Stimulated activated CD4-positive, alpha-beta T cell treated with anti-CD3 and anti-CD28 coated beads, Interleukin-4, amount 100 ng/mL, for 48 hours (primary cell): ENCODE measurements around the gene USP25.
"Not testable (repeated sequence)": the region's sequence is repeated elsewhere in the genome, so short reads cannot be mapped to it uniquely, and the experiment has no call there.

Source experiments
- DNase-seq, 2 donors: peaks; one replicate each; pipeline ENCODE4 v3.0.0-alpha.2; 2020; ENCODE audit warnings: low read depth in 2 of 2

The USP25 gene

DNA sequence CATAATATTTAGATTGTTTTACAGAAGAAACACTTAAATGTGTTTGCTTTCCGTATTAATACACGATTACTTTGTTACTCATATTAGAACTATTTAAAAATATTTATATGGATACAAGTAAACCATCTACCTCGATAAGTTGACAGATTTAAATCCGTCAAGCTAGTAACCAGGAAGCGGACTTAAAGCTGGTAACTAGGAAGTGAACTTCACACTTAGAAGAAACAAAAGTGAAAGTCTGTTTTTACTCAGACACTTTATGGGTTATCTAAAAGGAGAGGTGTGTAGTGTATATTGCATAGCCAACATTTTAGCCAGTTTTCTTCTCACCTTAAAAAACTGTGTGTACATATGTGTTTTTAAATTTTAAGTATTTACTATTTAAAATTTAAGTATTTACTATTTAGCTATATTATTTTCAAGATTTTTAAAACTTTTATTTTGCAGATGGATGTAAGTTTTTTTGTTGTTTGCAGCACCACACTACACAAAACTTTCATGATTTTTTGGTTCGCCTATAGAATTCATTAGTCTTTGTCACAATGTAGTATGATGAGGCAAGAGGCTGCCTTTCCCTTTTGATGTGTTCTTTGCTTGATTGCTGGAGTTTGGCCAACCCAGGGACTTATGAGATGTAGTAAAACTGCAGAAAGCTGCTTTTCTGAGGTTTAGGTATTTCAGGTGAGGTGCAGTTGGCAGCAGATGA lies 2.7 kb downstream of the USP25 start:
- DNase-seq: no peak

DNA sequence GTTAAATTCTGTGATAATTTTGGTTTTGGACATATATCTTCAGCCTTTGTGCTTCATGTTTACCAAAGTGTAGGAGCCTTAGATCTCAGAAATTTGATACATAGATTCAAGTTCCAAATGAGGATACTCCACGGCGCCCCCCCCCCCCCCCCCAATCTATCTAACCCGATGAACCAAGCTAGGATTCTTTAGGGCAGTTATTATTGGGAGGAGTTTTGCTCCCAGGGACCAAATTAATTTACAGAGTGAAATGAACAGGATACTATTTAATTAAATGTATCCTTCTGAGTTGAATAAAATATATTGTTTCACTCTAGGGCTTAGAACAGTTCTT lies 3.2 kb downstream of the USP25 start:
- DNase-seq: no peak

GRCh38 chr21:15735409-15735808 lies 5.6 kb downstream of the USP25 start:
- no peak for DNase-seq

DNA sequence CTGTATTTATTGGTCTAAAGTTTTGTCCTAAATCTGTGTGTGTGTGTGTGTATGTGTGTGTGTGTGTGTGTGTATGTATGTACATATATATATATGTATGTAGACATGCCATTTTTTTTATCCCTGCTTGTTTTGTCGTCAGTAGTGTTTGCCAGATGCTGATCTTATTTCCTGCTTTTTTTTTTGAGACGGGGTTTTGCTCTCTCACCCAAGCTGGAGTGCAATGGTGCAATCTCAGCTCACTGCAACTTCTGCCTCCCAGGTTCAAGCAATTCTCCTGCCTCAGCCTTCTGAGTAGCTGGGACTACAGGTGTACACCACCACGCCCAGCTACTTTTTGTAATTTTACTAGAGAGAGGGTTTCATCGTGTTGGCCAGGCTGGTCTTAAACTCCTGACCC lies 6.1 kb downstream of the USP25 start:
- DNase-seq: not testable (repeated sequence)

- DNase-seq: not testable (repeated sequence)
Measured at GRCh38 chr21:15738779-15739178, 9.0 kb downstream of the USP25 start.

DNA sequence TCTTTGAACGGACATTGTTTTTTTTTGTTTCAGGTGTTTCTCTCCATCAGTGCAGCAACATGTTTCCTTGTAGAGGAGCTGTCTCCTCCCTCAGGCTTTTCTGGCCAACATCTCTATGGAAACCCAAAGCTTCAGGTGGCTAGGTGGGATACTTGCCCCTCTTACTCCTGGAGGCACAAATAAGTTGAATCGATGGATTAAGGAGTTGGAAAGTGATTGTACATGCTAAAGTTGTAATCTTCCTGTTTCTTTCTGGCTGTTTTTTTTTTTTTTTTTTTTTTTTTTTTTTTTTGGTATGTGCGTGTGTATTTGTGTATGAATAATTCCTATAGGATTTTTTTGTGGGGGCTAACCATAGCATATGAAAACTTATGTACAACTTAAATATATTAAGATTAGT lies 10.6 kb downstream of the USP25 start:
- DNase-seq: no peak

DNA sequence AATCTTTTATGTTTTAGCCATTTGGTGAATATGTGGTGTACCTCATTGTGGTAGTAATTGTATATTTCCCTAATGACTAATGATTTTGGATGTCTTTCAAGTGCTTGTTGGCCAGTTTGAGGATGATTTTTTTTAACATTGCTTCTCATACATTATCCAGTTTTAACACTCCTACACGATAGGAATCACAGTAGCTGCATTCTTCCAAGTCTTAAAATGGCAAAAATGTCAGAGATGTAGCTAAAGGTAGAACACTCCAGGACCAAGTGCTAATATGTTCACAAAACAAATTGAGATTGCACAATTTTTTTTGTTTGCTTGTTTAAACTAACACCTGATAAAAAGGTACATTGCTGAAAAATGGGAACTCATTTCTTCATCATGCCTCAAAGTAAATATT lies 11.7 kb downstream of the USP25 start:
- no peak for DNase-seq

GRCh38 chr21:15742052-15742670 lies 12.4 kb downstream of the USP25 start:
- no peak for DNase-seq

- DNase-seq: no peak
Measured at GRCh38 chr21:15742694-15743093, 12.9 kb downstream of the USP25 start.

- DNase-seq: no peak
Measured at GRCh38 chr21:15743593-15743992, 13.8 kb downstream of the USP25 start.

DNA sequence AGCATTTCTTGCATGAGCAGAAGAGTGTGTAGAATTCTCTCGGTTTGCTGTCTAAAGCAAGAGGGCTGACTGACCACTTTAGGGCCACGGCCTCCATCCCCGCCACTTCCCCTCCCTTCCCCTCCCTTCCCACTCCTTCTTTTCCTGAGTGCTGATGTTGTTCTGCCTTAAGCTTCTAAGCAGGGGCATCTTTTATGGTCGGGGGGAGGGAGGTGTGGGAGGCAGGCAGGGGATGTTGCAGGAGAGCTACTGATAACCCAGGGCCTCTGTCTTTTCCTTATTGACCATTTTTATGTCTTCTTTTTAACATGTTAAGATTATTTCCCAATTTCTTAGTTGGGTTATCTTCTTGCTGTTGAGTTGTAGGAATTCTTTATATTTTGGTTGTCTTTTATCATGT lies 15.1 kb downstream of the USP25 start:
- DNase-seq: no peak

- no peak for DNase-seq
Measured at GRCh38 chr21:15748586-15748985, 18.8 kb downstream of the USP25 start.

DNA sequence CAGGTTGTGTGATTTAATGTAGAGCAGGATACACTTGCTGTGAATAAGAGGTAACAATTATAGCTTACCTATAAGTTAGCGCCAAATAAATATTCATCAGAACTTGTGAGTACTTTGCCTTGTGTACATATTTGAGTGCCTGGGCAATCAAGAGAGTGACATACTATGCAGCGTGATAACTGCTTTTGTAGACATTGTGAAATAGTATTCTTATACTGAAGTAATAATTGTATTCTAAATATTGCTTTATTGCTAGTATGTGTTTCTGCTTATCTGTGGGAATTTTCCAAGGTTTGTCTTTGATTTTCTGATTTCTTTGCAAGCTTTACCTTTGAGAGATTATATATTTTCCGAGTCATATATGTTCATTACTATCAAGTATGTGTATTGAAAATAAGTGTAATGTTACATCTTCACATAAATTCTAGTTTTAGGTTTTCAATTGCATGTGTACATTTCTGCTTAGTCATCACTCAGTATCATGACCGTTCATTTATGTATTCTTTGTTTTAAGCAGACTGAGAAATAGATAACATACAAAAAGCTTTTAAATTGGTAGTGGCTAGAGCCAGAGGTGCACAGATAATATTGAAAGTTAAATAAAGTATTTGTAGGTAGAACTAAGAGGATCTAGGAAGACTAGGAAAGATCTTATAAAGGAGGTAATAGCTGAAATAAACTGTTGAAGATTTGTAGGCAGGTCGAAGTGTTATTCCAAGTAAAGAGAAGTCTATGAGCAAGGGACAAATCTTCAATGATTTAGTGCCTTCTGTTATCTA lies 19.5 kb downstream of the USP25 start:
- DNase-seq: no peak

GRCh38 chr21:15749861-15750159 lies 20.0 kb downstream of the USP25 start:
- no peak for DNase-seq

- no peak for DNase-seq
Measured at GRCh38 chr21:15751037-15751436, 21.3 kb downstream of the USP25 start.

GRCh38 chr21:15751546-15751945 lies 21.8 kb downstream of the USP25 start:
- DNase-seq: no peak

GRCh38 chr21:15752763-15753407 lies 23.1 kb downstream of the USP25 start:
- DNase-seq: no peak

GRCh38 chr21:15753741-15754140 lies 24.0 kb downstream of the USP25 start:
- no peak for DNase-seq

DNA sequence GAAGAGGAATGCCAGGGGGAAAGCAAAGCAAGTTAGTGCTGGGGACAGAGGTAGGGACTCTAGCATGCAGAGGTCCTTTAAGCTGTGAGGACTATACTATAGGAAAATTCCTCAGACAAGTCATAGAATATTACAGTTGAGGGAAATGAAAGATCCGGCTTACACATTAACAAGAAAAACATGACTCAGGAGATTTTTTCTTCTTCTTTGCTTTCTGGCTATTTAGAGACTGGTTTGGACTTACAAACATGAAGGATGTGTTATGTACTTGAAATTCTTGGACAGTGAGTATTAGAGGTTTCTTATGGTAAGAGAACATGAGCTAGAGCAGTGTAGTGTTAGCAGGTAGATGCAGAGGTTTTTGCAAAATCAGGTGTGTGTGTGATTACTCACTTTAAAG lies 24.9 kb downstream of the USP25 start:
- no peak for DNase-seq

DNA sequence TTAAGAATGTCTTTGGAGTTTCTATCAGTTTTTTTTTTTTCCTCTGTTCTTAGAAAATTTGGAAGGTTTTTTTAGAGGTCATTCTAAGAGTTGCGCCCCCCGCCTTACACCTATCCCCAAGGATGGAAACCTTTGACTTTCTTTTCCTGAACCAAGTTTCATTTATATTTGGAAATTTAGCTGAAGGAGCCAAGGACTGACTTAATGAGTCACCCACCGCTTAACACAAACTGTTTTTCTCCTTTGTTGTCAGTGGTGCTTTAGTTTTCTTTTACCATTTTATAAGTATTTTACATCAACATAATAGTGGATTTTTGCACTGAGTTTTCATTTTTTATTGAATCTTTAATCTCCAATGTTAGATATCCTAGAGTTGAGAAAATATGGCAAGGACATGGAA lies 25.3 kb downstream of the USP25 start:
- DNase-seq: no peak

- DNase-seq: no peak
Measured at GRCh38 chr21:15759469-15759868, 29.7 kb downstream of the USP25 start.

GRCh38 chr21:15761507-15762100 lies 31.8 kb downstream of the USP25 start:
- no peak for DNase-seq
